ENCODE measurements around the gene SH3TC1.

SH3TC1 gene

GRCh38 chr4:8230033-8230432, 30.9 kb downstream of the SH3TC1 start:
- DNase-seq (ENCODE audit: low spot score): no peak

- DNase-seq (ENCODE audit: low spot score): no peak
These were observed 31.8 kb downstream of the SH3TC1 start for GRCh38 chr4:8230891-8231290.

GRCh38 chr4:8231551-8232049, 32.5 kb downstream of the SH3TC1 start:
- DNase-seq (ENCODE audit: low spot score): no peak

GRCh38 chr4:8232748-8233147, 33.7 kb downstream of the SH3TC1 start:
- DNase-seq (ENCODE audit: low spot score): no peak

GRCh38 chr4:8233672-8234484, 34.8 kb downstream of the SH3TC1 start:
- DNase-seq (ENCODE audit: low spot score): no peak

GRCh38 chr4:8234715-8235114, 35.6 kb downstream of the SH3TC1 start:
- DNase-seq (ENCODE audit: low spot score): no peak

GRCh38 chr4:8235224-8235623, 36.1 kb downstream of the SH3TC1 start:
- no peak for DNase-seq (ENCODE audit: low spot score)

GRCh38 chr4:8235686-8236085, 36.6 kb downstream of the SH3TC1 start:
- DNase-seq (ENCODE audit: low spot score): no peak

GRCh38 chr4:8236106-8236919, 37.2 kb downstream of the SH3TC1 start:
- no peak for DNase-seq (ENCODE audit: low spot score)

- no peak for DNase-seq (ENCODE audit: low spot score)
These were observed 37.8 kb downstream of the SH3TC1 start for GRCh38 chr4:8236920-8237195.

GRCh38 chr4:8237256-8237989, 38.3 kb downstream of the SH3TC1 start:
- no peak for DNase-seq (ENCODE audit: low spot score)

- DNase-seq (ENCODE audit: low spot score): no peak
These were observed 39.0 kb downstream of the SH3TC1 start for GRCh38 chr4:8238036-8238511.

- no peak for DNase-seq (ENCODE audit: low spot score)
These were observed 39.5 kb downstream of the SH3TC1 start for GRCh38 chr4:8238515-8239053.

- no peak for DNase-seq (ENCODE audit: low spot score)
These were observed 40.1 kb downstream of the SH3TC1 start for GRCh38 chr4:8239226-8239625.

GRCh38 chr4:8239661-8240060, 40.6 kb downstream of the SH3TC1 start:
- no peak for DNase-seq (ENCODE audit: low spot score)

- no peak for DNase-seq (ENCODE audit: low spot score)
These were observed 41.3 kb downstream of the SH3TC1 start for GRCh38 chr4:8240211-8241041.

GRCh38 chr4:8241211-8241779, 42.2 kb downstream of the SH3TC1 start:
- no peak for DNase-seq (ENCODE audit: low spot score)

GRCh38 chr4:8241895-8242696, 43.0 kb downstream of the SH3TC1 start:
- DNase-seq (ENCODE audit: low spot score): peak; percentile 53

- no peak for DNase-seq (ENCODE audit: low spot score)
These were observed 43.9 kb downstream of the SH3TC1 start for GRCh38 chr4:8242782-8243560.

Measured in putamen (tissue), 1 donor.